Measurements from ENCODE around the gene UNC45A. TPM values are rescaled to one million over a fixed set of nuclear protein-coding genes. Genes with fewer than 3 reads are reported as not detected.
A peak's percentile ranks its signal among the peaks of the same experiment; 100 is the strongest.

Gene UNC45A
- total RNA-seq, 2 experiments from 2014 or later: 46.1 to 68.0 TPM

- Histone ChIP-seq H3K4me3 (ENCODE audit: low read depth, low read length, poor library complexity, severe bottlenecking) (peak overlapping the region; percentile 69), H3K79me2 (ENCODE audit: insufficient read depth, low read depth, low read length) (no peaks in the 10 kb centered on the region), H3K4me1 (ENCODE audit: insufficient read depth, low read length, poor library complexity, severe bottlenecking) (peaks cover 39% of the 10 kb centered on the region), H3K4me2 (ENCODE audit: low read length) (peak overlapping the region; percentile 86), H3K36me3 (ENCODE audit: insufficient read depth, low read length) (no peaks in the 10 kb centered on the region), H2AFZ (ENCODE audit: low read length) (no peak overlapping the region), H3K9me3 (ENCODE audit: low read length) (no peaks in the 10 kb centered on the region), H3K27ac (ENCODE audit: low read depth, low read length, poor library complexity, severe bottlenecking) (no peak overlapping the region), H3K9me2 (ENCODE audit: insufficient read depth, low read length) (no peaks in the 10 kb centered on the region), H4K20me1 (ENCODE audit: insufficient read depth, low read length) (no peaks in the 10 kb centered on the region)
- DNase-seq (ENCODE audit: low spot score): no peak
- POLR2A ChIA-PET: interaction anchor here (0.6 to 4.5 kb wide), 4 partner anchors 15 to 141 kb away, joined by 3 to 24 read pairs (median 6); no protein-coding TSS in a partner anchor
- CTCF ChIA-PET (ENCODE audit: unreplicated experiment): interaction anchor here (3.8 kb wide), 1 partner anchor 31 kb away, joined by 16 read pairs; the partner anchor contains the start of gene HDDC3
- TF ChIP-seq CTCF (conservative IDR thresholded peaks at IDR 0.05; ENCODE audit: low read length): no peak
- BruUV-seq (replicated peaks): no TSS peak
- intact Hi-C loops (cut with micrococcal nuclease; ENCODE audit: unreplicated experiment): loop anchor here (1.0 kb wide), 1 partner anchor 30 kb away; no protein-coding TSS in a partner anchor
Measured at GRCh38 chr15:90901175-90902039, 33.7 kb upstream of the UNC45A start.

GRCh38 chr15:90902040-90902839 lies 32.8 kb upstream of the UNC45A start:
- Histone ChIP-seq H4K20me1 (ENCODE audit: insufficient read depth, low read length) (no peaks in the 10 kb centered on the region), H3K79me2 (ENCODE audit: insufficient read depth, low read depth, low read length) (no peaks in the 10 kb centered on the region), H2AFZ (ENCODE audit: low read length) (no peak overlapping the region; the same call in 1 of the 2 replicates), H3K36me3 (ENCODE audit: insufficient read depth, low read length) (no peaks in the 10 kb centered on the region), H3K4me2 (ENCODE audit: low read length) (peak overlapping the region; percentile 86), H3K9me2 (ENCODE audit: insufficient read depth, low read length) (no peaks in the 10 kb centered on the region), H3K4me1 (ENCODE audit: insufficient read depth, low read length, poor library complexity, severe bottlenecking) (peaks cover 30% of the 10 kb centered on the region), H3K27ac (ENCODE audit: low read depth, low read length, poor library complexity, severe bottlenecking) (no peak overlapping the region), H3K9me3 (ENCODE audit: low read length) (no peaks in the 10 kb centered on the region), H3K4me3 (ENCODE audit: low read depth, low read length, poor library complexity, severe bottlenecking) (peak overlapping the region; percentile 69)
- BruUV-seq (replicated peaks): no TSS peak
- POLR2A ChIA-PET: interaction anchor here (0.6 to 4.5 kb wide), 4 partner anchors 12 to 1935 kb away, joined by 3 to 24 read pairs (median 3); no protein-coding TSS in a partner anchor
- CTCF ChIA-PET (ENCODE audit: unreplicated experiment): interaction anchor here (1.3 to 3.8 kb wide), 2 partner anchors 30 to 33 kb away, joined by 5 to 16 read pairs; partner anchors contain the start of genes HDDC3 and UNC45A
- DNase-seq (ENCODE audit: low spot score): peak; percentile 75
- TF ChIP-seq CTCF (conservative IDR thresholded peaks at IDR 0.05; ENCODE audit: low read length): peak; percentile 72
- peak; percentile 79; the same call in 1 of the 2 replicates for TF ChIP-seq EZH2phosphoT487 (IDR thresholded peaks at IDR 0.05; ENCODE audit: borderline replicate concordance, low read depth, low read length)
- intact Hi-C loops (cut with micrococcal nuclease; ENCODE audit: unreplicated experiment): loop anchor here (1.0 kb wide), 1 partner anchor 29 kb away; no protein-coding TSS in a partner anchor
